Hematopoietic multipotent progenitor cell (in vitro differentiated cells): ENCODE data around the gene SPTBN2. TPM values are rescaled to one million over a fixed set of nuclear protein-coding genes. Genes with fewer than 3 reads are reported as not detected.
A peak's percentile ranks its signal among the peaks of the same experiment; 100 is the strongest.

ENCODE experiments used
- DNase-seq, 3 donors: peaks; one replicate each; pipeline ENCODE4 v3.0.0-alpha.2; 2011 to 2015; ENCODE audit warnings: low read depth in 2 of 3, low spot score in 2 of 3
- total RNA-seq: library from RNA; depleted of rRNA; stranded (reverse); fragments of >200 nt; gene quantifications from one replicate; pipeline ENCODE4 v1.2.3, GENCODE V29; 2012

SPTBN2 gene
- 26.1 TPM for total RNA-seq

DNA sequence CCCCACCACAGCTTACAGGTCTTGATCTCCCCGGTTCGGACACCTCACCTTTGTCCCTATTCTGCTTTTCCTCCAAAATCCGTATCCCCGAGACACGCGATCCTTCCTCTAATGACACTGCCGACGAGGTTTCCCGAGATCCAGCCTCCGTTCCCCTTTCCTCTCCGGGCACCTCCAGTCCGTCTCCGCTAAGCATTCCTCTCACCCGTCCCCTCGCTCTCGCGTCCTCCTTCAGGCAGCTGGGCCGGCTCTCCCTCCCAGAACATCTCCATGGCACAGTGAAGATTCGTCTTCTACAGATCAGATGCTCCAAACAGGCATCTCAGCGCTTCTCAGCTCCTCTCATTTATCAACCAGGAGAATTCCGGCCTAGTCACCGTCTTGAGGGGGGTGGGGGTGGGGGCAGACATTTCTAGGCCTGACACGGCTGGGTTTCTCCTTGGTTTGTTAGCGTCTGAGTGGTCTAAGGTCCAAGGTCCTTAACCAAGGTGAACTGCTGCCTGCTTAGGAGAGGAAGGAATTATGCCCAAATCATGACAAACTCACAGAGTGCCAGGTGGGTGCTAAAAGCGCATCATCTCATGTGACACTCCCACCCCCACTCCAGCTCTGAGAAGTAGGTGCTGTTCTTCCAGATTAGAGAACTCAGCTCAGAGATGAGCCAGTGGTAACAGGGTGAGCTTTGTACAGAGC is at the start of gene SPTBN2:
SPTBN2 (minus strand) TSS at position 524 of the 693 bp plus-strand sequence. CDS start 7,976 bp downstream, outside the sequence.
- DNase-seq: peak in 1 of 3 donors; percentile 8

GRCh38 chr11:66768818-66769217 is 39.8 kb upstream of the SPTBN2 start:
- no peak for DNase-seq

- DNase-seq: no peak
These were observed 39.1 kb upstream of the SPTBN2 start for GRCh38 chr11:66768088-66768521.

DNA sequence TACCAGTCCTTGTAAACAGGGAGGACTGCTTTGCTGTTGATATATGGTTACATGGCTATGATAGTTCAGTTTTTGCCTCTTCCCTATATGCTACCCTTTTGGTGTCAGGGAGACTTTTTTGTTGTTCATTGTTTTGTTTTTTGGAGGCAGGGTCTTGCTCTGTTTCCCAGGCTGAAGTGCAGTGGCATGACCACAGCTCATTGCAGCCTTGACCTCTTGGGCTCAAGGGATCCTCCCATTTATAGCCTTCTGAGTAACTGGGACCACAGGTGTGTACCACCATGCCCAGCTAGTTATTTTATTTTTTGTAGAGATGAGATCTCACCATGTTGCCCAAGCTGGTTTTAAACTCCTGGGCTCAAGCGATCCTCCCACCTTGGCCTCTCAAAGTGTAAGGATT is 38.6 kb upstream of the SPTBN2 start:
- DNase-seq: no peak

DNA sequence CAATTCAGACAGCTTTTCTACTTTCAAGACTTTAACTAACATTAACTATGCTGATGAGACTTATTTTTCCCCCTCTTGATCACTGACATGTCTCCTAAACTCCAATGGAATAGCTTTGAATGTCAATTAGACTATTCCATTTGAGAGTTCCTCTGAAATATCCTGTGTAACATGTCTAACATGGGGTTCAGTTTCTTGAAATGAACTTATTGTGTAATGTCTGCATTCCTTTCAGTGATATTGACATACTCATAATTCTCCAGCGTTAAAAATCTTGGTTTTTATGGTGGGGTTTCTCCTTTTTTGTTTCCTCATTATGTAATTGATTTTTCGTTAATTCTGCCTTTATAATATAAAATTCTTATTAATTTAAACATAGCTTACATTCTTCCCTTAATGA is 37.7 kb upstream of the SPTBN2 start:
- no peak for DNase-seq

DNA sequence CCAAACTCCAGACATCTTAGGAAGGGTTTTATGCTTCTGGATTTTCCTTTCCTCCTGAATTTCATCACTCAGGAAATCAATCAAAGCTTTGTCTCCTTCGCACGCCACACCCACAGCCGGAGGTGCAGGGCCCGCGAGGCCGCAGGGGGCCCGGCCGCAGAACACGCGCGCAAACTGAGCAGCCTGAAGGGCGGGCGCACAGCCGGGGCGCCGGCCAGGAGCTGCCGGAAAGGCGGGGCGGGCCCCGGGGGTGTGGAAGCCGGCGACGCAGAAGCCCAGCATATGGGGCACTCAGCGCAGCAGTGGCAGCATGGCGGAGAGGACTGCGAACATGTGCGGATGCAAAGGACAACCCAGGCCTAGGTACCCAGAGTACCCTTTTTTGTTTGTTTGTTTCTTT is 33.1 kb upstream of the SPTBN2 start:
- DNase-seq: no peak

DNA sequence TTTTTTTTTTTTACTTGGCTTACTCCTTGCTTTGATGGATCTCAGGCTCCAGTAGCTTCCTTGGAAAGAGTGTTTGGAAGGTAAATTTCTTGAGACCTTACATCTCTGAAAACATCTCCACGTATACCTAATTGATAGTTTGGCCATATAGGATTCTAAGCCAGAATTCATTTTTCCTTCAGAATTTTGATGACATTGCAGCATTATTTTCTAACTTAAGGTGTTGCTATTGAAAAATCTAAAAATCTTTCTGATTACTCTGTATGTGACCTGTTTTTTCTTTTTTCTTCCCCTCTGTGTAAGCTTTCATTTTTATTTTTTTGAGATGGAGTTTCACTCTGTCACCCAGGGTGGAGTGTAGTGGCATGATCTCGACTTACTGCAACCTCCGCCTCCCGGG is 23.1 kb upstream of the SPTBN2 start:
- no peak for DNase-seq

DNA sequence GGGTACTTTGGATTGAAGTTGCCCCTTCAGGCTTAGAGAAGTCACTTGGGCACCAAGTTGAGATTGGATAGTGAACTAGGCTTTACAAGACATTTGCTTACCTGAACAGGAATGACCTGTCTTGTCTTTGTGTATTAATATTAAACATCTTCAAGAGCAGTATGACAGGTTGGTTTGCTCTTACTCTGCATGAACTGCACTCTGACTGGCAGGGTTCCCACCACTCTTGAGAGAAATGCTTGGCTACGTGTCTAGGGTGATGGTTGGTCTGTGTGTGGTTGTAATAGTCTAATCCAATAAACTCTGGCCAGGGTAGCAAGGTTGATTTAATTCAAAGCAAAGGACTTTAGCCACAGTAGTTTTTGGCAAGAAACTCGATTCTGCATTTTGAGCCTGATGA is 20.1 kb upstream of the SPTBN2 start:
- no peak for DNase-seq

DNA sequence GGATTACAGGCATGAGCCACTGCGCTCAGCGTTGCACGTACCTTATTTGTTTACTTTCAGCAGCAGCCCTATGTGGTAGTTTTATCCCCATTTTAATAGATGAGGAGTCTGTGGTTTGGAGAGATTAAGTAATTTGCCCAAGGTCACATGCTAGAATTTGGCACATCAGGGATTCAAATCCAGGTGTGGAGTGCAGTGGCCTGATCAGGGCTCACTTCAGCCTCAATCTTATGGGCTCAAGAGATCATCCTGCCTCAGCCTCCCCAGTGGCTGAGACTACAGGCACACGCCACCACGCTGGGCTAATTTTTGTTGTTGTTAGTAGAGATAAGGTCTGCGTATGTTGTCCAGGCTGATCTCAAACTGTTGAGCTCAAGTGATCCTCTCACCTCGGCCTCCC is 18.5 kb upstream of the SPTBN2 start:
- no peak for DNase-seq

DNA sequence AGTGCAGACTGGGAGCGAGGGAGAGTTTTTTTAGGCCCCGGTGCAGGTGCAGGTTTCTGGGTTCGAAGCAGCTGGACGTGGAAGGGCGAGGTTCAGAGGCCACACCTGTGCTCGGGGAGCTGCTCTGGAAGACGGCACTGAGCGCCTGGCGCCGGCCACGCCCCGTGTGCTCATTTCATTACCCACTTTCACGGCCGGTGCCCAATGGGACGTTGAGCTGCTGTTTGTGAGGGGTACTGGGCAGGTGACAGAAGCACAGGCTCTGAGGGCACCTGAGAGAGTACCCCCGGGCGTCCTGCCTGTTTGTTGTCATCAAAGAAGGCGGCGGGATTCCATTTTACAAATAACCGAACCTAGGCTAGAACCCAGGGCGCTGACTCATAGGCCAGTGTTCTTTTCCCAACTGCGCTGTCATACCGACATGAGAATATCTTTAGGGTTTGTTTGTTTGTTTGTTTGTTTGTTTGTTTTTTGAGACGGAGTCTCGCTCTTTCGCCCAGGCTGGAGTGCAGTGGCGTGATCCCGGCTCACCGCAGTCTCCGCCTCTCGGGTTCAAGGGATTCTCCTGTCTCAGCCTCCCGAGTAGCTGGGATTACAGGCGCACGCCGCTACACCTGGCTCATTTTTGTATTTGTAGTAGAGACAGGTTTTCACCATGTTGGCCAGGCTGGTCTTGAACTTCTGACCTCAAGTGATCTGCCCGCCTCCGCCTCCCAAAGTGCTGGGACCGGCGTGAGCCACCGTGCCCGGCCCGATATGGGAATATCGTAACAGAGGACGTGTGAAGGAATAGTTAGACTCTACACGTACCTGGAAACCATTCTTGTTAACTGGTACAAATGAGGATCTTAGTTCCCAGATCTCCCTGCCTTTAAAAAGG is 16.6 kb upstream of the SPTBN2 start:
- no peak for DNase-seq

- peak; percentile 75 to 91 (median 85) for DNase-seq
These were observed 15.7 kb upstream of the SPTBN2 start for GRCh38 chr11:66744485-66745355.

DNA sequence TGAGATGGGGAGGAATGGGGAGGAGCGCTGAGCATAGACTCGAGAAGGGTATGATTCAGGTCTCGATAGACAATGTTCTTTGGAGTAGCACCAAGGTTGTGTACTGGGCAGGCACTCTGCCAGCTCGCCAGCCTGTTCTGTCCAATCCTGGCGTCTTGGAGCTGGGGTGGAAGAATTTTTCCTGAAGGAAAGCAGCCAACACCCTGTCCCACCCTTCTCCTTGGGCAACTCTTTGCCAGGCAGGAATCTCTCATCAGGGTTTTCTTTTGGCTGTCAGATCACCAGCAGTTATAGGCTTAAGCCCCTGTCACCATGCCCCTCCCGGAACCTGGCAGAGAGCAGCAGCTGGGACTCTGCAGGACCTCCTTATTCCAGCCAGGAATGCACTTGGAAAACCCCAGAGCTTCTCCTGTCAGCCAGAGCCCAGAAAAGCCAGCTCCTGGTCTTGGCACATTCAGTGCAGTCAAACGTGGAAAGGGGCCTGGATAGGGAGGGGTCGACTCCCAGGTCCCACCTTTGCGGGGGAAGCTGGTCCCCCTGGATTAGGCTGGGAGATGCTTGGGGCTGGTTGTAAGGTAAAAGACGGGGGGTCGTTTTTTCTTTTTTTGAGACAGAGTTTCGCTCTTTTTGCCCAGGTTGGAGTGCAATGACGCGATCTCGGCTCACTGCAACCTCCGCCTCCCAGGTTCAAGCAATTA is 14.4 kb upstream of the SPTBN2 start:
- no peak for DNase-seq

DNA sequence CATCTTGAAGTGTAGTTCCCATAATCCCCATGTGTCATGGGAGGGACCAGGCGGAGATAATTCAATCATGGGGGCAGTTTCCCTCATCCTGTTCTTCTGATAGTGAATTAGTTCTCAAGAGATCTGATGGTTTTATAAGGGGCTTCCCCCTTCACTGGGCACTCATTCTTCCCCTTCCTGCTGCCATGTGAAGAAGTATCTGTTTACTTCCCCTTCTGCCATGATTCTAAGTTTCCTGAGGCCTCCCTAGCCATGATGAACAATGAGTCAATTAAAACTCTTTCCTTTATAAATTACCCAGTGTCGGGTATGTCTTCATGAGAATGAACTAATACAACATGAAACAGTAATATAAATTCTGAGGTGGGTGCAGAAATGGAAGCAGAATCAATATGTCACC is 12.1 kb upstream of the SPTBN2 start:
- no peak for DNase-seq

GRCh38 chr11:66739983-66740382 is 11.0 kb upstream of the SPTBN2 start:
- DNase-seq: no peak

GRCh38 chr11:66734215-66734614 is 5.2 kb upstream of the SPTBN2 start:
- no peak for DNase-seq

- DNase-seq: no peak
These were observed 431 bp upstream of the SPTBN2 start for GRCh38 chr11:66729447-66729846.

DNA sequence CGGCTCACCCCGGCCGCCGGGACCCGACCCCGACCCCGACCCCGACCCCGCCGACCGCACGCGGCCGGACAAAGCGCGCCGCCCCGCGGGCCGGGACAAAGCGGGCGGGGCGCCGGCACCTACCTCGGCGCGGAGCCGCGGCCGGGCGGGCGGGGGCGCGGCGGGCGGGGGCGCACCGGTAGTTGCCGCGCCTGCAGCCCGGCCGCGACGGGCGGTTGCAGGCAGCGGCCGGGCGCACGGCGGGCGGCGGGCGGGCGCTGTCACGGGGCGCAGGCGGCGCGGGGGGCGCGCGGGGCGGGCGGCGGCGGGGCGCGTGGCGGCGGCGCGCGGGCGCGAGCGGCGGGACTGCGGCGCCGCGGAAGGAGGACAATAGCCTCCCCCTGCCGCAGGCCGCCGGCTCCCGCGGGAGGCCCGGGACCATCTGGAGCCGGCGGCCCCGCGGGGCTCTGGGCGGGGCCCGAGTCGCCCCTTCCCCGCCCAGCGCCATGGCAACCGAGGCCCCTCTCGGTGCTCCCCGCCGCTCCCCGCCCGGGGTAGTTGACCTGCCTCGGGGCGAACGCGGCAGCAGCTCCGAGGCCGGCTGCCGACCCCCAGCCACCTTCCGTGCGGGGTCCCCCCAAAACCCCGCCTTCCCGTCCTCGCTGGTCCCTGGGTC is 851 bp downstream of the SPTBN2 start:
- DNase-seq: no peak

GRCh38 chr11:66727282-66728037 is 1.6 kb downstream of the SPTBN2 start:
- DNase-seq: peak in 2 of 3 donors; percentile 17 to 52

DNA sequence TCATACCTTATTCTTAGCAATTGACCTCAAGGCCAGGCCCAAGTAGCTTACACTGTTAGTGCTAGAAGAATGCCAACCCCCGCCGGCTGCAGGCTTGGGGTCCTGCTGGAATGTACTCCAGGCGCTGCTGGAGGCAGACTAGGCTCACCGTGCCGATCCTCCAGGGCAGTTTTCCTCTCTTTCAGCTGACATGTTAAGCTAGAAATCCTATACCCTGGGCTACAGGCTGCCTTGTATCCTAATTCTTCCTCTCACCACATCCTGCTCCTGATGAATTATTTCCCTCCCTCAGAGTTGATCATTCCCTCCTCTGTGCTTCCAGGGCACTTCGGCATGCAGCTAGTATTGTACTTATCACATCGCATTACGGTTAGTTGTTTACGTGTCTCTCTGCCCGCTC is 3.4 kb downstream of the SPTBN2 start:
- no peak for DNase-seq
